AG04450 (cell line): ENCODE data around the gene BIRC6. TPM values are rescaled to one million over a fixed set of nuclear protein-coding genes. Genes with fewer than 3 reads are reported as not detected.

Experiments used
- CTCF ChIA-PET: fragments of 300-600, 350-600 bp; formaldehyde crosslinking; extraction: SDS; loops from one replicate; lab custom pipeline; 2022; ENCODE audit warnings: antibody characterized with exemption, inconsistent platforms; lab: Charles Lee
- POLR2A ChIA-PET: fragments of 350-600 bp; formaldehyde crosslinking; extraction: SDS; loops from one replicate; lab custom pipeline; 2021; ENCODE audit warnings: antibody characterized with exemption, inconsistent platforms; lab: Yijun Ruan, JAX
- DNase-seq: peaks from one replicate; pipeline ENCODE4 v3.0.0-alpha.2; 2011; ENCODE audit warnings: low read depth, low spot score
- H3K27ac ChIP-seq: one replicate; pipeline ENCODE4 v1.5.1; 2012; ENCODE audit warnings: low read depth, low read length, control low read depth
- H3K27me3 ChIP-seq: one replicate; pipeline ENCODE4 v1.6.0; 2012; ENCODE audit warnings: low read length; ENCODE audit not compliant: control insufficient read depth, insufficient read depth
- H3K4me3 ChIP-seq: 2 replicates; pipeline ENCODE4 v1.5.1; 2011; ENCODE audit warnings: mild to moderate bottlenecking, low read depth, low read length, control low read depth
- H3K9me3 ChIP-seq: 2 replicates; pipeline ENCODE4 v1.5.1; 2012; ENCODE audit warnings: low read length; ENCODE audit not compliant: control insufficient read depth, insufficient read depth
- polyA plus RNA-seq: library from polyadenylated mRNA; depleted of rRNA; stranded (reverse); fragments of >200 nt; gene quantifications from 2 replicates; pipeline ENCODE4 v1.2.3, GENCODE V29; 2011
- TF ChIP-seq, protein P1 (sequence below): IDR thresholded peaks from 2 replicates; pipeline ENCODE4 v1.5.1; 2011; ENCODE audit warnings: low read depth, low read length, control low read depth, inconsistent platforms

BIRC6 gene
- polyA plus RNA-seq, 1 experiment, result 86.3 TPM

DNA sequence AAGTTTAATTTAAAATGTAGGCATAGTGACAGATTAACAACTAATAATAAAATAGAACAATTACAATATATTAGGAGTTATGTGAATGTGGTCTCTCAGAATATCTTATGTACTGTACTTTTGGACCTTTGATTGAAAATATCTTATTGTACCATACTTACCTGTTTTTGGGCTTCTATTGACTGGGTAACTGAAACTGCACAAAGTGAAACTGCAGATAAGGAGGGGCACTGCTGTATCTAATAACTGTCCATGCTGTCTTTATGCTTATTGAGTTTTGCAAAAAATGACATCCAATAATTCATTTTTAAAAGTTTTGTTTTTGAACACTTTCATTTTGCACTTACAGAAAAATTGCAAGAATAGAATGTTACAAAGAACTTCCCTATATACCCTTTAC, 19.9 kb downstream of the BIRC6 start:
- DNase-seq, result no peak
- Histone ChIP-seq H3K27me3 (no peaks in the 10 kb centered on the region), H3K4me3 (no peak overlapping the region), H3K27ac (no peak overlapping the region), H3K9me3 (no peaks in the 10 kb centered on the region)
- TF ChIP-seq, protein P1, sequence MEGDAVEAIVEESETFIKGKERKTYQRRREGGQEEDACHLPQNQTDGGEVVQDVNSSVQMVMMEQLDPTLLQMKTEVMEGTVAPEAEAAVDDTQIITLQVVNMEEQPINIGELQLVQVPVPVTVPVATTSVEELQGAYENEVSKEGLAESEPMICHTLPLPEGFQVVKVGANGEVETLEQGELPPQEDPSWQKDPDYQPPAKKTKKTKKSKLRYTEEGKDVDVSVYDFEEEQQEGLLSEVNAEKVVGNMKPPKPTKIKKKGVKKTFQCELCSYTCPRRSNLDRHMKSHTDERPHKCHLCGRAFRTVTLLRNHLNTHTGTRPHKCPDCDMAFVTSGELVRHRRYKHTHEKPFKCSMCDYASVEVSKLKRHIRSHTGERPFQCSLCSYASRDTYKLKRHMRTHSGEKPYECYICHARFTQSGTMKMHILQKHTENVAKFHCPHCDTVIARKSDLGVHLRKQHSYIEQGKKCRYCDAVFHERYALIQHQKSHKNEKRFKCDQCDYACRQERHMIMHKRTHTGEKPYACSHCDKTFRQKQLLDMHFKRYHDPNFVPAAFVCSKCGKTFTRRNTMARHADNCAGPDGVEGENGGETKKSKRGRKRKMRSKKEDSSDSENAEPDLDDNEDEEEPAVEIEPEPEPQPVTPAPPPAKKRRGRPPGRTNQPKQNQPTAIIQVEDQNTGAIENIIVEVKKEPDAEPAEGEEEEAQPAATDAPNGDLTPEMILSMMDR, result no peak
- CTCF ChIA-PET, result no interaction called here
- POLR2A ChIA-PET, result no interaction called here

DNA sequence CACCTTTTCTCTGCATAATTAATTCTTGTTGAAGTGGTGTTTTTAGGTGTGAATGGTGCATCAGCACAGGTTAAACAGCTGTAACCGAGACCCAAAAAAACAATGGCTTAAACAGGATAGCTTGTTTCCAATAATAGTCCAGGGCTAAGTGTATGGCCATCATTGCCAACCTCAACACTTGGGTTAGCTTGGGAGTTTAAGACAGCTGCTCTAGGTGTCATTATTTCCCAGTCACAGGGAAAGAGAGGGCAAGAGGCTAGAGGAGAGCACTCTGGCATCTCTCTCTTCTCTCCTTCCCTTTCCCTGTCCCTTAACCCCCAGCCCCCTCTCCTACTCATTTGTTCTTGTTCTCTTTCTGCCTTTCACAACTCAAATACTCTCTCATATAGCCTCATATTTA, 21.1 kb downstream of the BIRC6 start:
- H3K9me3 ChIP-seq, result no peaks in the 10 kb centered on the region
- DNase-seq, result no peak
- POLR2A ChIA-PET, result no interaction called here
- TF ChIP-seq, protein P1, result no peak
- no peak overlapping the region for H3K4me3 ChIP-seq
- H3K27me3 ChIP-seq, result no peaks in the 10 kb centered on the region
- H3K27ac ChIP-seq, result no peak overlapping the region
- CTCF ChIA-PET, result no interaction called here

DNA sequence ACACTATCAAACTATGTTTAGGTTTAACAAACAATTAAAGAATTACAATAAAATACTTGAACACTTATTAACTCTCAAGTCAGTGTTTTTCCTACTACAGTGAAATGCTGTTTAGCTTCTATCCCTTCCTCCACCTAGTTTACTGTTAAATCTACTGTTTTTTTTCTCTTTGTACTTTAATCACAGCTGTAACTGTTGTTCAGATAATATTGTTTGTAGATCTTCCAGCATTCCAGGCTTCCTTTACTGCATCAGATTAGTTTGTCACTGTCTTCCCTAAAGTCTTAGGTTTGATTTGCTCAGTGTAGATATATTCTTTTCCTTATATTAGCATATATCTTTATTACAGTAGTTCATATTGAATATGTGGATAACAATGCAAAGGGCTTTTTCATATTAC, 22.5 kb downstream of the BIRC6 start:
- DNase-seq, result no peak
- Histone ChIP-seq H3K9me3 (no peaks in the 10 kb centered on the region), H3K27me3 (no peaks in the 10 kb centered on the region), H3K27ac (no peak overlapping the region), H3K4me3 (no peak overlapping the region)
- TF ChIP-seq, protein P1, result no peak
- ChIA-PET CTCF (no interaction called here), POLR2A (interaction anchor here (1.2 kb wide), 1 partner anchor 11 kb away, joined by 5 read pairs; no protein-coding TSS in a partner anchor)

DNA sequence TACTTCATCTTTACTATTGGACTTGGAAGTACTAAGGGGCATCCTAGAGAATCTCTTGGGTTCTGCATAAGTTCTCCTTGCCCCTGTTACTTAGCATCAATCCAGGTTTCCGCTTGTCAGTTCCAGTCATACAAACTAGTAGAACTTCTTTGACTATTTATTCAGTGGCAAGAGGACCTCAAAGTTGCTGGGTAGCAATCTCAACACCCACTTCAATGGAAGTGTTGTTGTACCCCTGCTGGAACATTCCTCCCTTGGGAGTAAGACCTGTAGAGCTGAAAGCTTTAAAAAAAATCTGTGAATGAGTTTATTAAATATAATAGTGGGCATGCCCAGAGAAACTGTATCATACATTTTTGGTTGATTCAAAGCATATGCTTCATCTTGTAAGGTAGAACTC, 27.0 kb downstream of the BIRC6 start:
- ChIA-PET POLR2A (no interaction called here), CTCF (no interaction called here)
- H3K27ac ChIP-seq, result no peak overlapping the region
- TF ChIP-seq, protein P1, result no peak
- no peak for DNase-seq
- H3K27me3 ChIP-seq, result no peaks in the 10 kb centered on the region
- no peaks in the 10 kb centered on the region for H3K9me3 ChIP-seq
- H3K4me3 ChIP-seq, result no peak overlapping the region

DNA sequence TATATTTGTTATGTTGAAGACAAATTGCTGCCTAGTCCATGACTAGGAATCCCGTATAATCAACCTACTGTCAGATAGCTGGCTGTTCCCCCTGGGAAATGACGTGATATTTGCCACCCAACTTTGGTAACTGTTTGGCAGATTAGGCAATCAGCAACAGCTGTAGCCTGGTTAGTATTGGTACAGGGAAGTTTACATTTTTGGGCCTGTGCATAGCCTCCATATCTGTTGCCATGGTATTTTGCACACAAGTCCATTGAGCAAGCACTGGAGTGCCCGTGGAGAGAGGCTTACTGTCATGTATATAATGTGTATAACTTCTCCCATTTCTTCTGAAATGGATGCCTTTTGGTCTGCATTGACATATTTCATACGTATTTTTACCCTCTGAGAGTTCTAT, 27.7 kb downstream of the BIRC6 start:
- ChIA-PET POLR2A (no interaction called here), CTCF (interaction anchor here (1.2 kb wide), 1 partner anchor 23 kb away, joined by 3 read pairs; no protein-coding TSS in a partner anchor)
- no peaks in the 10 kb centered on the region for H3K9me3 ChIP-seq
- TF ChIP-seq, protein P1, result no peak
- H3K27ac ChIP-seq, result no peak overlapping the region
- no peak for DNase-seq
- H3K4me3 ChIP-seq, result no peak overlapping the region
- H3K27me3 ChIP-seq, result no peaks in the 10 kb centered on the region
